Epithelial cell of proximal tubule (primary cell): Measurements from ENCODE around the gene LLPH. TPM values are rescaled to one million over a fixed set of nuclear protein-coding genes. Genes with fewer than 3 reads are reported as not detected.

Experiments used
- DNase-seq: peaks from one replicate; pipeline ENCODE4 v3.0.0-alpha.2; 2011; ENCODE audit warnings: low read depth
- H3K4me3 ChIP-seq: 2 replicates; pipeline ENCODE4 v1.5.1; 2011; ENCODE audit warnings: low read depth, mild to moderate bottlenecking, low read length
- CTCF ChIP-seq: conservative IDR thresholded peaks from 2 replicates; pipeline ENCODE4 v1.5.1; 2012; ENCODE audit warnings: low read depth, mild to moderate bottlenecking, low read length
- total RNA-seq: library from RNA; depleted of rRNA; stranded (reverse); fragments of >200 nt; gene quantifications from 2 replicates; pipeline ENCODE4 v1.2.3, GENCODE V29; 2015

LLPH gene
- total RNA-seq, 1 donor from 2014 or later, result 15.9 TPM

GRCh38 chr12:66071549-66071948 is 59.0 kb downstream of the LLPH start:
- no peak overlapping the region for H3K4me3 ChIP-seq
- TF ChIP-seq CTCF, result no peak
- no peak for DNase-seq

- H3K4me3 ChIP-seq, result no peak overlapping the region
- no peak for DNase-seq
- TF ChIP-seq CTCF, result no peak
Measured at GRCh38 chr12:66070378-66071120, 60.0 kb downstream of the LLPH start.

GRCh38 chr12:66066929-66067523 is 63.5 kb downstream of the LLPH start:
- DNase-seq, result no peak
- no peak for TF ChIP-seq CTCF
- no peak overlapping the region for H3K4me3 ChIP-seq

Other genes with a start within 250 kb of the LLPH start
- gene TMBIM4, start 39.2 kb upstream of the LLPH start, total RNA-seq, result 60.9 and 84.8 TPM in 2 replicates
- gene IRAK3, start 58.5 kb upstream of the LLPH start, total RNA-seq, result 0.81 and 1.9 TPM in 2 replicates
- 2.0 TPM in 2 replicates for gene HELB, start 171.7 kb upstream of the LLPH start, total RNA-seq